GM12875 (cell line): Measurements from ENCODE around the gene CLEC16A.

Experiments
- H3K4me3 ChIP-seq: one replicate; pipeline ENCODE4 v1.5.1; 2011; ENCODE audit warnings: low read depth, low read length, control low read depth
- TF ChIP-seq, protein P1 (sequence below): IDR thresholded peaks from 2 replicates; pipeline ENCODE4 v1.5.1; 2011; ENCODE audit warnings: low read depth, mild to moderate bottlenecking, control low read depth, inconsistent platforms, low read length, moderate library complexity, borderline replicate concordance; ENCODE audit not compliant: insufficient read depth

CLEC16A gene

DNA sequence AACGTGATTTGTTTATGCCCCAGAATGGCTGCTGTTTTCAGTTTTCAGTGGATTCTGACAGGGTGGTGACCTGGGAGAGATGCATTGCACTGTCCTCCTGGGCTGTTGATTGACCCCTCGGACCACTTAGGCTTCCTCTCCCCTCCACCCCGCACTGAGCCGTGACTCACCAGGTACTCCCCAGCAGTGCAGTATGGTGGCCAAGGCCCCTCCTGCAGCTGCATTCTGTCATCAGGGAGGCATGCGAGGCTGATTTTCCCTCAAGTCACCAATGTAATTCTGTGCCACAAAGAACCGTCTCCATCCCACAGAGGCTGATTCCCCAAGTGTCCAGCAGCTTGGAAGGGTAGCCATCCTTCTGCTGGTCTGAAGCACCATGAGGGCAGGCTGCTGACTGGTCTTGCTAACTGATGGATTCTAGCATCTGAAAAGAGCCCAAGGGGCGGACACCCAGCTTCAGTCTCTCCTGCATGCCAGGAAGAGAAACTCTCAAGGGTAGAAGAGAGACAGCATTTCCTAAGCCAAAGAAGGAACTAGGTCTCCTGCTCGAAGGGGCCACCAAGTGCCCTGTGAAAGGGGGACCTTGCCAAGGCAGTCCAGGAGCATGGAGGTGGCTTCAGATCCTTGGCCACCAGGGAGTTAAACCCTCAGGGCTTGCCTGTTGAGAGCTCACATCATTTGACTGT is 163.6 kb downstream of the CLEC16A start:
- TF ChIP-seq, protein P1, sequence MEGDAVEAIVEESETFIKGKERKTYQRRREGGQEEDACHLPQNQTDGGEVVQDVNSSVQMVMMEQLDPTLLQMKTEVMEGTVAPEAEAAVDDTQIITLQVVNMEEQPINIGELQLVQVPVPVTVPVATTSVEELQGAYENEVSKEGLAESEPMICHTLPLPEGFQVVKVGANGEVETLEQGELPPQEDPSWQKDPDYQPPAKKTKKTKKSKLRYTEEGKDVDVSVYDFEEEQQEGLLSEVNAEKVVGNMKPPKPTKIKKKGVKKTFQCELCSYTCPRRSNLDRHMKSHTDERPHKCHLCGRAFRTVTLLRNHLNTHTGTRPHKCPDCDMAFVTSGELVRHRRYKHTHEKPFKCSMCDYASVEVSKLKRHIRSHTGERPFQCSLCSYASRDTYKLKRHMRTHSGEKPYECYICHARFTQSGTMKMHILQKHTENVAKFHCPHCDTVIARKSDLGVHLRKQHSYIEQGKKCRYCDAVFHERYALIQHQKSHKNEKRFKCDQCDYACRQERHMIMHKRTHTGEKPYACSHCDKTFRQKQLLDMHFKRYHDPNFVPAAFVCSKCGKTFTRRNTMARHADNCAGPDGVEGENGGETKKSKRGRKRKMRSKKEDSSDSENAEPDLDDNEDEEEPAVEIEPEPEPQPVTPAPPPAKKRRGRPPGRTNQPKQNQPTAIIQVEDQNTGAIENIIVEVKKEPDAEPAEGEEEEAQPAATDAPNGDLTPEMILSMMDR: no peak
- H3K4me3 ChIP-seq: no peak overlapping the region

DNA sequence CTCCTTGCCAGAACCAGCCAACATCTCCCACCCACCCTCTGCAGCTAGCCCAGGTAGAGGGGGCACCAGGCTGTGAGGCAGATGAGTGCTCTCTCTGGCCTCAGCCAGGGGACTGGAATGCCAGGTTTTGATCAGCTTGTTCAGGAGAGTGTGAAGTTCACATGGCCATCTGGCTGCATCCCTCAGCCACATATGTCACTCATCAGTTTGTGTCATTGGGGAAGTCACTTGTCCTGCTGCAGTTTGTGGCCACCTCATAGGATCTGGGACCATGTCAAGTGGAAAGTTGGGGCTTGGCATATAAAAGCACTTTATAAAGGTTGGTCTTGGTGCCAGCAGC is 164.1 kb downstream of the CLEC16A start:
- TF ChIP-seq, protein P1: no peak

DNA sequence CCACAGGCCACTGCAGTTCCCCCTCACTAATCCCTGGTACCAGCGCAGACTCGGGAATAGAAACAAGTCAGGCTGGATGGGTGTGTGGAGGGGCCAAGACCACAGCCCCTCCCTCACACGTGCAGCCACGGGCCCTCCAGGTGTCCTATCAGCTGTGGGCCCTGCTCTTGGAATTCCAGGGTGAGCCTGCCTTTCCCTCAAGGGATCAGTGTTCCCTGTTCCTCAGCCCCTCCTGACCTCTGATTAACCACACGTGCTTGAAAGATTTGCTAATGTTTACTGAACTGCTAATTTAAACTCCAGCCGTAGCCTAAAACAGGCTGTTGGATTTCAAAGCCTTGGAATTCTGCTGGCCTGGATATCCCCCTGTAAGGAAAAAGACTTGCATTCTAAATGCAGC is 165.2 kb downstream of the CLEC16A start:
- TF ChIP-seq, protein P1: no peak
- no peak overlapping the region for H3K4me3 ChIP-seq

More for the DNA sequence above, 164.1 kb downstream of the CLEC16A start:
- no peak overlapping the region for H3K4me3 ChIP-seq

DNA sequence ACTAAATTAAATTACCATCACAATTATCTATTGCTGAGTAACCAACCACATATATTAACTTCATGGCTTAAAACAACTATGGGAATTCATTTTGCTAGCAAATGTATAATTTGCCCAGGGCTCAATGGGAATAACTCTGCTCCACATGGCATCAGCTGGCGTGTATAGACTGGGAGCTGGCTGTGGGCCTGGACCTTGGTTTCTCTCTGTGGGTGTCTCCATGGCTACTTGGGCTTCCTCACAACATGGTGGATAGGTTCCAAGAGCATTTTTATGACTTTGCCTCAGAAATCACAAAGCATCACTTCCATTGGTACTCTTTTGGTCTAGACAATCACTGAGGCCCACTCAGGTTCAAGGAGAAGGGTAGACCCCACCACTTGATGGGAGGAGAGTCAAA is 166.8 kb downstream of the CLEC16A start:
- no peak overlapping the region for H3K4me3 ChIP-seq
- TF ChIP-seq, protein P1: no peak

DNA sequence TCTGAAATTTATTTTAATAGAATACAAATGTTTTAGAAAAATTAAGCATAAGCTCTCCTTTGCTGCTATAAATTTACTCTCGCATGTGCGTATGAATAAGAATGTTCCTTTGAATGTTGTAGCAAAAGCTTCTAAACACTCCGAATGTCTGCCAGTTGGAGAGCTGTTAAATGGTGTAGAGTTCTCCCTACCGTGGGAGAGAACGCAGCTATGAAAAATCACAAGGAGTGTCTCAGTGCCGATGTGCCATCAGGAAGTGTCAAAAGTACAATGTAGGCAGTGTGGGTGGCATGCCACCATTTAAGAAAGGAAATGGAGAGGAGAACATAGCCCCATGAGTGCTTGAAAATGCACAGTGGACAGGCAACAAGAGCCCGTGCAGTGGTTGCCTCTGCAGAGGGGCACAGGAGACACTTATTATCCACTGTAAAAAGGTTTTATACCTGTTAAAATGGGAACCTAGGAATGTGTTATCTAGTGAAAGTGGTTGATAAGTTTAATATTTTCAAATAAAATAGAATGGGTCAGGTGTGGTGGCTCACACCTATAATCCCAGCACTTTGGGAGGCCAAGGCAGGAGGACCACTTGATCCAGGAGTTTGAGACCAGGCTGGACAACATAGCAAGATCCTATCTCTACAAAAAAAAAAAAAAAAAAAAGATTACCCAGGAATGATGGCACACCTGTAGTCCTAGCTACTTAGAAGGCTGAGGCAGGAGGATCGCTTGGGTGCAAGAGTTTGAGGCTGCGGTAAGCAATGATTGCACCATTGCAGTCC is 167.7 kb downstream of the CLEC16A start:
- TF ChIP-seq, protein P1: no peak

DNA sequence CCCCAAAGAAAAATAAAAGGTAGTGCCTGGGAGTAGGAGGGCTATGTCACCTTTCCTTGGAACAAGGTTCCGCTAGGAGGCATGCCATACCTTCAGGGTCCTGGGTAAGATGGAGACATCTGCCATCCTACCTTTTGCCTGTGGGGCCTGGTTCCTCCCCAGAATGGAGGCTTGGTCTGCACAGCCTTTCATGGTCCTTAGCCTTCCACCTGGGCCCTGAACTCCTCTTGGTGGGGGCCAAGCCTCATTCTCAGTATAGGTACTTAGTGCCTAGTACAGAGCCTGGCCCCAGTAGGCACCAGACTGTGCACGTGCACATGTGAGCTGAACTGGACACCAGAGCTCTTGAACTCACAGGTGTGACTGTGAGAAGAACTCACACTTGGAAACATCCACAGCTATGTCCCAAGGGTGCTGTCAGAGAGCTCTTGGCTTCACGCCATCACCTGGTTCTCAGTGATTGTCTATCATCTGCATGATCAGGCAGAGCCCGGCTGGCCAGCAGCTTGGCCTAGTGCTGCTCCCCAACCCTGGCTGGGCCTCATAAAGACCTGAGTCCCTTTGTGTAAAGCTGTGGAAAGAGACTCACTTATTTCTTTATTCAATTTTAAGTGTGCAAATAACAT is 168.5 kb downstream of the CLEC16A start:
- TF ChIP-seq, protein P1: no peak

More for the DNA sequence above, 167.7 kb downstream of the CLEC16A start:
- H3K4me3 ChIP-seq: no peak overlapping the region

More for the DNA sequence above, 168.5 kb downstream of the CLEC16A start:
- H3K4me3 ChIP-seq: no peak overlapping the region
